HG03095 (cell line): ENCODE data around the gene SORCS1.

Source experiments
- ATAC-seq: cut with Tn5 transposase; IDR thresholded peaks from one replicate; pipeline ENCODE4 v1.9.1; 2021; ENCODE audit warnings: moderate library complexity; ENCODE audit not compliant: unreplicated experiment

Gene SORCS1

DNA sequence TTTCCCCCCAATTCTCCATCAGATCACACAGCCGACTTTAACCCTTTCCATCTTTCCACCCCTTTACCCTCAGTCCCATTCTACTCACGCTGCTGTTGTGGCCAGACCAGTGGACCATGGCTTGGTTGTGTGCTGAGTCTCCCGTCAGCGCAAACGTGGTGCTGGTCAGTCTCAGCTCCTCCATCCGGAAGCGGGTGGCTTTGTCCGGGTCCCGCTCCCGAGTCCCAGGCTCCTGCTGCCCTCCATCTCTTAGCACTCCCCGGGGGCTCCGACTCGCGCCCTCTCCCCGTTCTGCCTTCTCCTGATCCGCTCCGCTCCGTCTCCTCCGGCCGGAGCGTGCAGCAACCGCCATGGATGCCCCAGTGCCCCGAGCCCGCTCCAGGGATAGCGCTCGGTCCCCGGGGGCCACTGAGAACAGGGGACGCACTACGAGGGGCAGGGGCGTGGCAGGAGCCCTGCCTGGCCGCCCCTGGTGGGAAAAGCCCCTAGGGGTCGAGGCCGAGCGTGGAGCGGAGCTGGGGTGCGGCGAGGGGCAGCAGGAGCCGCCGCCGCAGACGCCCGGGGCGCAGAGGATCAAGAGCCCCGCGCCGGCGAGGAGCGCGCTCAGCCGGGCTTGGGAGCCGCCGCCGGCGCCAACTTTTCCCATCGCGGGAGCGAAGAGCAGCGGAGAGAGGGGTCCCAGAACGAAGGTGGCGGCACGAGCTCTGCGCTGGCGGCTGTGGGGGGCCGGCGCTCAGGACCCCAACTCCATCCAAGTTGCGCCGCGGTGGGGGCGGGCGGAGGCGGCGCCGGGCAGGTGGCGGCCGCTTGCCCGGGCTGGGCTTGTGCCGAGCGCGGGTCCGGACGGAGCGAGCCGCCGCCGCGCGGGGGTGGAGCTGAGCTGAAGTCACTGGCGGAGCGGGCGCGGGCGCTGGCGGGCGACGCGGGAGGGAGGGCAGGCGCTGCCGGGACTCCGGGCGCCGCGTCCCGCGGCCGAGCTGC lies at the start of gene SORCS1:
Gene SORCS1 (minus strand): TSS at position 826 of the 981 bp plus-strand sequence.
- ATAC-seq = no peak

DNA sequence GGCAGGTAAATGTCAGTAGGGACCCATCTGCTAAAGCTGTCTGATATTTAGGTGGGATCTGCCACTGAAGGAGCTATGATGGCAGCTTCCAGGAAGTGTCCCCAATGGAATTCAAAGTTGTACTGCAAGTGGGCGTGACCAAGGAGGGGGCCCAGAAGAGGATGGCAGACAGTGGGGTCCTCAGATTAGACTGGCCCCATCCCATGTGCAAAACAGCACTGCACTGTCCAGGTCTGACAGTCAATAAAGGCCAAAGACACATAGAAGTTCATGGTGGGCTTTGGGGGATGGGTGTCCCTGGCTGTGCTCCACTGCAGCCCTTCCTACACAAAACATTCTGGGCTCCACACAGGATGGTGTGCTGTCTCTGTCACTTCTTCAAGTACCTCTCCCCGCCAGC lies 49.8 kb upstream of the SORCS1 start:
- no peak for ATAC-seq

DNA sequence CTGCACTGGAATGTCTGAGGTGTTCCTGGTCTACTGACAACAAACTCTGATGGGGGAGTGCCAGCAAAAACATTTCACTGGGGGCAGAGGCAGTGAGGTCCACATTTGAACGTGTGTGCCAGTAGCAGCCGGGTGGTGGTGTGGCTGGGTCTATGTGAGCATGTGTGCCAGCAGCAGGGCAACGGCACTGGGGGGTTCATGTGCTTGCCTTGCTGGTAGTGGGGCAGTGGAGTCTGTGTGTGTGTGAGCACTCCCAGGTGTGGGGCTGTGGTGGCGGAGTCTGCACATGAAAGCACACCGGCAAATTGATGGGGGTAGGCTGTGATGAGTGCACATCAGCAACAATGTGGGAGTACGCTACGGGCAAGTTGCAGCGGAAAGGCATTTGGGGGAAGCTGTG lies 49.4 kb upstream of the SORCS1 start:
- ATAC-seq = no peak

DNA sequence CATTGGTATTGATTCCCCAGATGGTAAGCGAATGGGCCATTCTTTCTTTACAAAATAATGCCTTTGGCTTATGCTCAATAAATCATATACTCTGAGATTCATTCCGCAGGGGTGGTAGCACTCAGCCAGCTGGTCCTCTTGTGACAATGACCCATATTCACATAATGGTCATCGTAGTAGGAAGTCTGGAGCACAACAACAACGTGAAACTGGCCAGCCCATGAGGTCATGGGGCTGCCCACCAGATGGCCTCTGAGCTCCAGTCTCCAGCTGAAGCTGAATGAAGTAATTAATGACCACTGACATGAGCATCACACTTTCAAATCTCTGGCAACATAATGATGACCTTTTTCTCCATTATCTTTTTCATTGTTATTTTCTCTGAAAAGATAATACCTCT lies 42.3 kb upstream of the SORCS1 start:
- ATAC-seq = no peak

DNA sequence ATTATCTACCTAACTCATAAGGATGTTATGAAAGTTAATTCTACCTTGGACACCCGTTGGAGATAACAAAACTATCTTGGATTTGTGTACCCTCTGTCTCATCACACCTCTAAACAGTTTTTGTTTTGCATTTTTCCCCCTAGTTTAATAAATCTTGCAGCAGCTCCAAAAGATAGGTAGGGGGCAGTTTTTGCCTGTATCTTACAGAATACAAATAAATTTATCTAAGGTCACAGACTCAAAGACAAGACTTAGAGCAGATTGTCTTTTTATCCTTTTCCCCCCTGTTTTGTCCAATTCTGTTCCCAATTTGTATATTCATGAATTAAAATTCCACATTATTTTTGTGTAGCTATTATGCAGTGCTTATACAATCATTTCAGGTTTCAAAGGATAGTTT lies 5.0 kb upstream of the SORCS1 start:
- no peak for ATAC-seq

DNA sequence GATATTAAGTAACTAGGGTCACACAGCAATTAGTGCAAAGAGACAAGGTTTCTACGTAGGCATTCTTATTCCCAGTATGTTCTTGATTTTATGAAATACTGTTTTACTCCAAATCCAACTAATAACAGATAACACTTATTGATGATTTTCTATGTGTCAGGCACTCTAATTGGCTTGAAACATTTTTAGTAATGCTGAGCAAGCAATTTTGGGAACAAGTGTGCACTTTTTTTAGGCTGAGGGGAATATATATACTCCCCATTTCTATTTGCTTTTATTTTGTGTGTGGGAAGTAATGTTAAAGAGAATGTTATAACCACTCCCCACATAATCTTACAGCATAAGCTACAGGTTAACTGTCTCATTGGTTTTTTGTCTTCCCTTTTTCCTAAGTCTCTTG lies 4.2 kb upstream of the SORCS1 start:
- no peak for ATAC-seq

DNA sequence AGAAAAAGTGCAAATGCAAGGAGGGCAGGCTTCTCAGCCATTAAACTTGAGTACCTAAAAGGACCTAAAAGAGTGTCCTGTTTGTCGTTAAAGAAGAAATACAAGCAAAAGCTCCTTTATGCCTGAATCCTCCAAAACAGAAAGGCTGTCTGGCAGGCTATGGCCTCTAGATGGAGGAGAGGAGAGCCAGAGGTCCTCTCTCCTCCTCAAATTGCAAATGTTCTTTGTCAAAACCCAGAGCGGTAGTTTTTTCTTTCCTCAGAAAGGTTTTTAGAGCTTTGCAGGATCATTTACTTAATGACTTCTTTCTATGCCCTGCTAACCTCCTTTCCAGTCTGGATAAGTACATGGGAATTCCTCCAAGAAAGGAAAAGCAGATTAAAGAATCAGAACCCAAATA lies 1.9 kb upstream of the SORCS1 start:
- no peak for ATAC-seq

DNA sequence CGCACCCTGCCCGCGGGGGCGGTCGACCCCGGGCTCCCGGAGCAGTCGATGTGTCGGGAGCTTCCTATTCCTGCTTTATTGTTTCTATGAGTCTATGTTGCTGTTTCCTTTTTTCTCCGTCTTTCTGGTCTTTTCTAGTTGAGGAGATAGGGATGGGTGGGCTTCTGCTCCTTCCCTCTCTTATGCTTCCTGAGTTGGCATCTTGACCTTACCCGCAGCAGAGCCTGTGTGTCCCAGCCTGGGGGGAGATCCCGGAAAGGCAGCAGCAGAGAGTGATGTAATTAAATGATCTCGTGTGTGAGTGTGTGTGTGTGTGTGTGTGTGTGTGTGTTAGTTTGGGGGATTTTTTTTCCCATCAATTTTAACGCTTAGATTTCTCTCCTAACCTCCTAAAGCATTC lies 486 bp upstream of the SORCS1 start:
- ATAC-seq = no peak

DNA sequence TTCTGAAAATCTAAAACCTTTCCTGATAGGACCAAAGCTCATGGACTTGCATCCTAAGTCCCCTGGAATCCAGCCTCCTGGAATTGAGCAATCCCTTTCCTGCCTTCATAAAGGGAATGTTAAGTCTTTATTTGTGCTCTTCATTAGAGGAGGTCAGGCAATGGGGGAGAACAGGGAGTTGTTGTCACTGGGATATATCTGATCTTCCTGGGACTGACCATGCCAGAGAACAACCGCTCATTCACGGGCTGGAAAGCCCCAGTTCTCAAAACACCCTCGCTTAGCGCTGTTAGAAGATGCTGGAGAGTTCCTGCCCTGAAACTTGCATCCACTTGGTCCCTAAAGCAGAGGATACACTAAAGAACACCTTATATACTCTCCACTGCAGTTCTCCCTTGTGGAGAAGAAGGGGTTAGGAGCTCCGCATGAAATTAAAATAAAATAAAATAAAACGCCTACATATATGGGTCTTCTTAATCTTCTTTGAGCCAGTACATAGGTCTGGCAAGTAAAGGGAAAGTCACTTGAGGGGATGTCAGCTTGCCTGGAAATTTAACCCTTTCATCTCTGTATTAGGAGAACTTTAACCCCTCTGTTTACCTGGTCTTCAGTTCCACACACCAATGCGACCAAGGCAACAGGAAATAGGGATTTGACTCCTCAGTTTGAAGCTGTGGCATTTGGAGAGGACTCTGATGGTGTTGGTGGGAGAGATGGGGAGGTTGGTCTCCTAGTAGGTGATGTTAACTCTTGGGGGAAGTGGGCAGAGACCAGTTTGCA lies 1.2 kb downstream of the SORCS1 start:
- no peak for ATAC-seq

DNA sequence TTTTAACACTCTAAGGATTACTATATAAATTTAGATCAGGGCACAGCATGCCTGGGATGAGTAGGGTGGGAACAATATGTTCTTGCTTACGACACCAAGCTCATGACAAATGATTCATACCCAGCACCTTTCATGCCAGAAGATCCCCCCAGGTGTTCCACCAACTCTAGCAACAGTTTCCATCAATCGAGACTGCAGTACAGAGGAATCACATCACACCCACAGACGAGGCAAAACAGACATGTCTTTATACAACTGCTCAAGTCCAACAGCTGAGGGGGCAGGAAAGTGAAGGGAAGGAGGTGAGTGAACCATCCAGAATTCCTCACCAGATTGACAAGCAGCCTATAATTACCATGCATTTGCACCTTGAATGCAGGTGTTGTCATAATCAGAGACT lies 3.6 kb downstream of the SORCS1 start:
- ATAC-seq = no peak

DNA sequence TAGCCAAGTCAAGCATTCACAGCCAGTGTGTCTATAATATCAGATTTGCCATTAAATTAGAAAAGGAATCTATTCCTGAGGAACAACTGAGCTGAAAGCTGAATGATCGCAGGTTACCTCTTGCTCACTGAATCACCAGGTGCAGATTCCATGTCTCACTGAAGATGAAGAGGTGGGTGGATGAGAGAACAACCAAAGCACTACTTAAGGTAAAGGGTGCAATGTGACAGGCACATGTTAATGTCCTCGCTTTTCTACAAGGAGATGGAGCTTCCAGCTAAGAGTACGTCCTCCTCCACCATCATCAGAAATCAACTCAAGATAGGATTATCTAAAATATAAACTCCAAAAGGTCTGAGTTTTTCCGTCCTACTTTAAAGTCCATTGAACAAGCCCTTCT lies 4.6 kb downstream of the SORCS1 start:
- no peak for ATAC-seq

DNA sequence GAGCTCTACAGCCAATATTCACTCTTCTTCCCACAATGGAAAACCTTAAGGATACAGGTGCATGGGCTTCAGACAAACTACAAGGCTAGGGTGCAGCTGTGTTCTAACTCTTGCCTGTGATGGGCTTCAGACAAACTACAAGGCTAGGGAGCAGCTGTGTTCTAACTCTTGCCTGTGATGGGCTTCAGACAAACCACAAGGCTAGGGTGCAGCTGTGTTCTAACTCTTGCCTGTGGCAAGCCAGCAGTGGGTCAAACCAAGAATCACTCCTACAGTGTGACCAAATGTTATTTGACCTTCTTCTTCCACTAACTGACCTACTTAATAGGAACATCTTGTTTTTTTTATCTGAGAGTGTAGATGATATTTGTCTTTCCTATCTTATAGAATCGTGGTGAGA lies 7.4 kb downstream of the SORCS1 start:
- ATAC-seq = no peak

DNA sequence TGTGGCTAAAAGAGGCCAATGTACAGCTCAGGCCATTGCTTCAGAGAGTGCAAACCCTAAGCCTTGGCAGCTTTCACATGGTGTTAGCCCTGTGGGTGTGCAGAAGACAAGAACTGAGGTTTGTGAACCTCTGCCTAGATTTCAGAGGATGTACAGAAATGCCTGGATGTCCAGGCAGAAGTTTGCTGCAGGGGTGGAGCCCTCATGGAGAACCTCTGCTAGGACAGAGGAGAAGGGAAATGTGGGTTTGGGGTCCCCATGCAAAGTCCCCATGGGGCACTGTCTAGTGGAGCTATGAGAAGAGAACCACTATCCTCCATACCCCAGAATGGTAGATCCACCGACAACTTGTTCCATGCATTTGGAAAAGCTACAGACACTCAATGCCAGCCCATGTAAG lies 12.4 kb downstream of the SORCS1 start:
- ATAC-seq = no peak

DNA sequence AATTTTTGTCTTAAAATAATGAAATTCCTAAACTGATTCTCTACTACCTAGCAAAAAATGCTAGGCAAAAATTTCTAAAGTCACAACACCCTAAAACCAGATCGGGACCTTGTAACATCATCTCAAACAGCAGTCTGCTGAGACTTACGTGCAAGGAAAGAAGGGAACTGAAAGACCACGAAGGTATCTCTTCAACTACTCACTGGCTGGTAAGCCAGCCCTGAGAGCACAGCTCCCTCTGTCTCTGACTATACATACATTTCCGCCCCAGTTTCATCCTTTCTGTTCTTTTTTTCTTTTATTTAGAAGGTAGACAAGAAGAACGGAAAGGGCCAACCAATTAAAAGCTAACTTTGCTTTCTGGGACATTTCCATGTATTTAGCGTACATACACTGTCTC lies 15.6 kb downstream of the SORCS1 start:
- no peak for ATAC-seq

DNA sequence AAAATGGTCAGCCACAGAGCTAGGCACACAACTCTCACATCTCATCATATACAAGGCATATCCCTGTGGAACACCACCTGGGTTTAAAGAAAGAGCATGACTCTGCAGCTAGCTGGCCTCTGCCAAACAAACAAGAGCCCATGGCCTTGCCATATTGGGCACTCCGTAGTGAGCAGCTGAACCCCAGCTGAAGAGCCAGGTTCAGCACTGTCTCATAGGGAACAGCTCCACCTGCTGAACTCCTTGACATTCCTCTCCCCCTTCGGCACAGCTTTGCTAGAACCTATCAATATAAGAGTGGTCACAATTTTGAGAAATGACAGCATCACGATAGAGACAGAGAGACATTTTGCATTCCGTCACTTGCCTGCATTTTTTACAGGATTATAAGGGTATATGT lies 20.0 kb downstream of the SORCS1 start:
- no peak for ATAC-seq

DNA sequence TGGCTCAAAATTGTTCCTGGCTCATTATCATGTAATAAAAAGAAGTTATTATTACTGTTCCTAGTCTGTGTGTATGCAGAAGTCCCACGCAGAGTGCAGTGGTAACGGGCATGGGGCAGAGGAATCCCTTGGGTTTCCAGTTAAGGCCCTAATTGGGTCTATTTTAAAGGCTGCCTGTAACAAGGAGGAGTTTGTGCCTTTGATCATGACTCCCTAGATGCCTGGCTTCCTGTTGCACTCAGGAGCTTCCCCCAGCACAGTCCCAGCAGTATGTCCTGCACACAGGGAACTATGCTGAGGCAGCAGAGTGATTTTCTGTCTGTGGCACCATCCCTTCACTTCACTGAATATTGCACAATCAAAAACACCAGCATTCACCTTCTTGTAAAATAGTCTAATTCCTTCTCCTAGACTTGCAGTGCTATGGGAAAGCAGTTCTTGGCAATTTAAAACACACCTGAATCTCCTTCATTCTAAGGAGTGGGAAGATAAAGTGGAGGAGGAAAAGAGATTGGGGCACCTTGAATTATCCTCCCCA lies 22.9 kb downstream of the SORCS1 start:
- no peak for ATAC-seq

DNA sequence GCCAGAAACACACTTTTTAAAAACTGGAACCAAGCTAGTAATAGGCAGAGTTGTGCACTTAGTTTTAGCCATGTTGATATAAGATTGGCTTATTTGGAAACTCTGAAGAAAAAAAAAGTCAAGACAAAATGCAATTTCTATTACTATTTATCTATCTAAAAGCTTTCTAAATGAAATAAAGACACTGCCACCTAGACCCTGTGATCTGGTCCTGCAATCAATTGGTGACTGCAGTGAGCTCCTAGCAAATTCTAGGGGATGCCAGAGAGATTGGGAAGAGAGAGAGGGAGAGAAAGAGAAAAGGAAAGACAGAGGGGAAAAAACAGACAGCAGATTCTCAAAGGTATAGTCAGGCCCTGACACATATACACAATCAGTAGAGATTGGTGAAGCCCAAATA lies 25.3 kb downstream of the SORCS1 start:
- ATAC-seq = no peak

DNA sequence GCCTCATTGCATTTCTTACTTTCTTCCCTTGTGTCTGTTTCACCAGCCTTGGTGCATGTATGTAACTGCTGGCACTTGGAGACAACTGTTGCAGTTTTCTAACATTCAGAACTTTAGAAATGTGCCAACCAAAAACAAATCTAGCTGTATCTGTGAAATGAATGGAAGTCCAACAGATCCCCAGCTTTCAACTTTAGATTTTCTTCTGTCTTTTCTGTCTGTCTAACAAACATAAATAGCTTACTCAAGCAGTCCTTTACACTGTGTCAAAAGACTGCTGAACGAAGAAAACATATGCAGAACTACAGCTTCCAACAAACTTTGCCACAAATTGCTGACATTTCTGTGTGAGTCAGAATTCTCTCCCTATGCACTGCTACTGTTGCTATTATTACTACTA lies 30.9 kb downstream of the SORCS1 start:
- ATAC-seq = no peak

DNA sequence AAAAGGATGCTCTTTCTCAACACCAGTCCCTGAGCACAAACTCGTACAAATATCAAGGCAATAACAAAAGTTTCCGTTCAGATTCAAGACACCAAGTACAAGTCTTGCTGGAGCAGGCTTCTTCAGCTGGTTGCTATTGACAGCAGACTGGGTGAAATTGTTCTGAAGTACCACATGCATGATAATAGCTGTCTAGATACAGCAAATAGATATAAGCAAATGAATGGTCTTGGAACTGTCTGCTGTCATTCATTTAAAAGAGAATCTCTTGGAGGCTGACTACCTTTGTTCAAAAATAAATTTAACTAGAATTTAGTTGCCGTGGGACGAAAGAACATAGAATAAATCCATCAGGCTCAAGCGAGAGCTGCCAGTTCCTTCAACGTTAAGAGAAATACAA lies 35.5 kb downstream of the SORCS1 start:
- no peak for ATAC-seq

DNA sequence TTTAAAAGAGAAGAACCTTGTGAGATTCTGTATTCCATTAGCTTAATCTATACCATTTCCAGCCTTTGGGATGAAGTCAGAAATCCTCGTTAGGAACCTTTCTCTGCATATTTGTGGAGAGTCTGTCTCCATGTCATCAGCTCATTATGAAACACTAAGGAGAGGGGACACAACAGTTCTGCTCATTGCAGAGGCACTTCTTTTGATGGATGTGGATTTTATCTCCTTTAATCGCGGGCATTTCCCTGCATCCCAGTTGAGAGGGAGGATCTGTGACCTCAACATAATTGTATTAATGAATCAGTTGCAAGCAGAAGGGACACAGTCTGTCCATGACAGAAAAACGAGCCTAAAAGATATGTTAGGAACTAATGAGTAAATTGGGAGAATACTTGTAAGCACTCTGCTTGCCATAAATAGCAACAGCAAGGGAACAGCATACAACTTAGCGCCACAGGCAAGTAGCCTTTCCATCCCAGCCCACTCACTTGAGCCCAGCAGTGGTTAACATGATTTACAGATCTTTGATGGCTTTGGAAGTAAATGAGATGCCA lies 37.9 kb downstream of the SORCS1 start:
- no peak for ATAC-seq

DNA sequence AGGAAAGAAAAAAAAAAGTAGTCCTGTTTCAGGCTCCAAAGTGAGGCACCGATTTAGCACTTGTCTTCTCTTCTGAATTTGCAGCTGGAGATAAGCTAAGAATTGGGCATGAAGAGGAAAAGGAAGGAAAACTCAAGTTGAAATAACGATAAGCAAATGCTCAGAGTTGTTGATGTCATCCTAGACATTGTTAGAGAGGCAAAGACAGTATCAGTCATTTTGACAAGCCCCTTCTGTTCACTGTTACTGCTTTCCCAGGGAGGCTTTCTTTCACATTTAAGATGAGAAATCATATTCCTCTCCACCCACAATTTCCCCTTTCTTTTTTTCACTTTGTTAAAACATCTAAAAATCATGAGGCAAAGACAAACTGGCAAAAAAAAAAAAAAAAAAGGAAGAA lies 41.8 kb downstream of the SORCS1 start:
- ATAC-seq = no peak

DNA sequence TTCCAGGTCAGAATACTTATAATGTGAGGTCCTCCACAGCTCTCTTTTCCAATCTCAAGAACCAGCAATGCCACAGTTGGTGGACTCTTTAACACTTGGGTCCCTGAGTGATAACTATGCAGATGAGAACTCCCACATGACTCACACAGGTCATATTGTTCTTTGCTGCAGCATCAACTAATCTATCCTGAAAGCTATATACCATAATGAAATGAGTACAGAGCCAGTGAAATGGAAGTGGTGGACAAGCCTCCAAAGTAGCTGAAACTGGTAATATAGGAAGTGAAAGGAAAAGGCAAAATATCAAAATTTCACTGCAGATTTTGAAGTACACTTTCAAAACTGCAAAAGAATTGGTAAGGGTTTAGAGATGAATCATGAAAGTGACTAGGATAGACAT lies 45.6 kb downstream of the SORCS1 start:
- ATAC-seq = no peak
